Measurements from ENCODE around the gene PRKCZ. TPM values are rescaled to one million over a fixed set of nuclear protein-coding genes. Genes with fewer than 3 reads are reported as not detected.

Gene PRKCZ
- 0.59 and 1.8 TPM in 2 replicates for total RNA-seq

DNA sequence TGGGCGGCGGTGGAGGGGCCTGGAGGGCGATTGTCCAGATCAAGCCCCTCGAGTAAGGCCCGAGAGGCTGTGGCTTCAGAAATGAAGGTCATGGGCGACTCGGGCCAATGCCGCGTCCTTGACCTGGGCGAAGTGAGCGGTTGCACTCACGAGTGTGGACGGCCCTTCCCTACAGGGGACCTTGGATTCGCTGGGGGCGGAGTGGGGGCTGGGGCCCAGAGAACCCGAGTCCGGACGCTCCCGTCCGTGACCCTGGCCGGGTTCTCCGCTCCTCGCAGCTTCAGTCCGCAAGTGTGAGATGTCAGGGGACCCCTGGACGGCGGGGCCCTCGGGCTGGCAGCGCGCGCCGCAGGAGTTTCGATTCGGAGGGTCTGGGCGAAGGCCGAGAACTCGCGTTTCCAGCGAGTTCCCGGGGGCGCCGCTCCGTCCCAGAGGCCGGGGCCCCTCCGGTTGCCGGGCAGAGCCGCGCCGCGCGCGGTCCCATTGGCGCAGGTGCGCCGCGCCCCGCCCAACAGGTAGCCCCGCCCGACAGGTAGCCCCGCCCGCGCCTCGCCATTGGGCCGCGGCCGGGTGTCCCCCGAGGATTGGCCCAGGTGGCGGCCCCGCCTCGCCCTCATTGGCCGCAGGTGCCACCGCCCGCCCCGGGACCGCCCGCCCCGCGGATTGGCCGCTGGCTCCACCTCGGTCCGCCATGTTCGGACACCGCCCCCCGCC, at the start of gene PRKCZ:
Gene PRKCZ, plus strand, starts transcription at position 694 of the 714 bp plus-strand sequence. CDS start 220 bp downstream, outside the sequence.
- DNase-seq (ENCODE audit: low read depth, low spot score), result no peak

GRCh38 chr1:2000432-2000831, 49.8 kb upstream of the PRKCZ start:
- DNase-seq (ENCODE audit: low read depth, low spot score), result no peak

- no peak for DNase-seq (ENCODE audit: low read depth, low spot score)
Measured at GRCh38 chr1:2000850-2001249, 49.4 kb upstream of the PRKCZ start.

DNA sequence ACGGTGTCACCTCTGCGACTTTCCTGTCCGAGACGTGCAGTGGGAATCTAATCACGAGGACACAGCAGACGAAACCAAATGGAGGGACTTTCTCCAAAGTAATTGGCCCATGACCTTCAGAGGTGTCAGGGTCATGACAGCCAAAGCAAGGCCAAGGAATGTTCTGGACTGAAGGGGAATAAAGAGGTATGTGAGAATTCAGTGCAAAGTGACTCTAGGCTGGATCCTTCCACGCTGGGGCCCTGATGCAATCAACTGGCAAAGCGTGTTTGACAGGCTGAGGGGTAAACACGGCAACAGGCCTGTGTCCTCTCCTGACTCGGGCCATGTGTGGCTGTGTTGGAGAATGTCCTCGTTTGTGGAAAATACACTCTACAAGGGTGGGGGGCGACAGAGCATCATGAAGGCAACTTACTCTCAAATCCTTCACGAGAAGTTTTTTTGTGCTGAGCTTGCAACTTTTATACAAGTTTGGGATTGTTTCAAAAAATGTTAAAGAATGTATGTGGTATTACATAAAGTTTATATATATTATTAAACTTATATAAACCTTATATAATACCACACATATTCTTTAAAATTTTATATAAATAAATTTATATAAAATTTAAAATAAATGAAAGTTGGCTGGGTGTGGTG, 48.3 kb upstream of the PRKCZ start:
- DNase-seq (ENCODE audit: low read depth, low spot score), result no peak

- no peak for DNase-seq (ENCODE audit: low read depth, low spot score)
Measured at GRCh38 chr1:2003541-2004131, 46.6 kb upstream of the PRKCZ start, which contains the start of gene CFAP74. Gene CFAP74 (minus strand): TSS chr1:2003786. CDS start chr1:1990956, 12,830 bp downstream.

GRCh38 chr1:2004856-2005255, 45.4 kb upstream of the PRKCZ start:
- DNase-seq (ENCODE audit: low read depth, low spot score), result no peak

GRCh38 chr1:2009101-2010053, 40.8 kb upstream of the PRKCZ start:
- DNase-seq (ENCODE audit: low read depth, low spot score), result no peak

GRCh38 chr1:2014181-2014580, 36.0 kb upstream of the PRKCZ start:
- no peak for DNase-seq (ENCODE audit: low read depth, low spot score)

DNA sequence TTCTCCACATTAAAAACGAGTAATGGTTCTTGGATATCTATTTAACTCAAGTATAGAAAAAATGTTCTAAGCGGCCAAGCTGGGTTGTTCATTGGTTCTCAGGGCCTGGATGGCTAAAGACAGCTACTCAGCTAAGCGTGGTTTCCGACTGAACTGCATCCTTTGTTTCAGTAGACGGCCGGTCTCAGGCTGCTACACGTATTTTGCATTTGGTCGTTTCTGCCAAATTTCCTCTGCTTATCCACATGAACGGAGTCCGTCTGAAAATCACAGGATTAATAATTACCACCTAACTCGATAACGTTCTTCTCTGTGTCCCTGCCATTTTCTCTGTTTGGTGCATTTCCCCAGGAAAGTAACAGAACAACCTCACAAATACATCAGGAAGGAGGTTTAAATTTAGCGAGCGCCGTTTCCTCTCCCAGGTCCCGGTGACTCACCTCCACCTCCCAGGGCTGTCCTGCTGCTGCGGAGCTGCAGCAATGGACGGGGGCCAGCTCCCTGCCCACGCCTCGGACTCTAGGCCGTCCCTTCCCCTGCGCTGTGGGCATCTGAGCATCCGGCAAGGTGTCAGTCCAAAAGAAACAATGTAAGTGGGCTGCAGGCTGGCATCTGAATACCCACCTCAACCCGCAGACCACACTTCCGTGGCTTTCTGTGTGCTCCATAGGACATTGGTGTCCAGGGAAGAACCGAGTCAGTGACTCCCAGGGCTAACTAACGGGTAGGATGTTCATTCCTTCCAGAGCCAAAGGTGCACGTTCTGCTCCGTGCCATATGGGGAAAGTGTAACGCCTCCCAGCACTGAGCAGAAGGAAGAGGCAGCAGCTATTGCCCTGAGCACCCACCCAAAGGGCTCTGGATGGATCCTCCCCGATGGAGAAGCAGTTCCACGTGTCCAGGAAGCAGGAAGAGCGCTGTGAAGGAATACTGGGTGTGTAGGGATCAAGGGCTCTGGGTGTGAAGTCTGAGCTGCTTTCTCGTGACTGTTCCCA, 35.2 kb upstream of the PRKCZ start:
- no peak for DNase-seq (ENCODE audit: low read depth, low spot score)

- no peak for DNase-seq (ENCODE audit: low read depth, low spot score)
Measured at GRCh38 chr1:2016123-2016522, 34.1 kb upstream of the PRKCZ start.

DNA sequence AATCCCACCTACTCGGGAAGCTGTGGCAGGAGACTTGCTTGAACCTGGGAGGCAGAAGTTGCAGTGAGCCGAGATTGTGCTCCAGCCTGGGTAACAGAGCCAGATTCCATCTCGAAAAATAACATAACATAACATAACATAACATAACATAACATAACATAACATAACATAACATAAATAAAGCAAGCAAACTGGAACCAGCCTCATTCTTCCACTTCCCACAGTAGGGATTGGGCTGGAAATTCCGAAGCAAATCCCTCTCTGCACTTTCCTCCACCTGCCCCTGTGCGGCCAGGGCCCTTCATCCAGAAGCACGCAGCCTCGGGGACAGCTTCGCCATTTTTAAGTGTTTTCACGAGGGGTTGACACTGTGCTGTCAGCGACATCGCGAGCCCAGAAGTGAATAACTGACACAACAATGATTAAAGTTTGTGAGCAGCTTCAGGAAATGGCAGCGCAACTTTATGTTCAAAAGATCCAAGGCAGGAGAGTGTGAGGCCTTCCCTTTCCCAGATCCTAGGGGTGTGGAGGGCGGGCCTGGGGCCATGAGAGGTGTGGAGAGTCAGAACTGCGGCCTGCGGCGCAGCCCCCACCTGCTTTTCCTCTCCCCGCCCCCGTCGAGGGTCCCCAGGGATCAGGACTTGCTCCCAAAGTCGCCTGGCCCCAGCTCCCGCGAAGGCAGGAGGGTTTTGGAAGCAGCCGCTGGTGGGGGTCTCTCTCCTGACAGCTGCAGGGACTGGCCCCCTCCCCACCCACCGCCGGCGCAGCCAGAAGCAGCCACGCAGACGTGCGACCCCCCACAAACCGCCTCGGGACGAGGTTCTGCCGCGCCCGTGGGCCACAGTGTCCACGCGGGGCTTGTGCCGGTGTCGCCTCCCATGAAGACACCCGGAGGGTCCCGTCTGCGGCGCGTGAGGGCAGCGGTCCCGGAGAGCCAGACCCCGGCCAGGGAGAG, 31.7 kb upstream of the PRKCZ start:
- no peak for DNase-seq (ENCODE audit: low read depth, low spot score)

DNA sequence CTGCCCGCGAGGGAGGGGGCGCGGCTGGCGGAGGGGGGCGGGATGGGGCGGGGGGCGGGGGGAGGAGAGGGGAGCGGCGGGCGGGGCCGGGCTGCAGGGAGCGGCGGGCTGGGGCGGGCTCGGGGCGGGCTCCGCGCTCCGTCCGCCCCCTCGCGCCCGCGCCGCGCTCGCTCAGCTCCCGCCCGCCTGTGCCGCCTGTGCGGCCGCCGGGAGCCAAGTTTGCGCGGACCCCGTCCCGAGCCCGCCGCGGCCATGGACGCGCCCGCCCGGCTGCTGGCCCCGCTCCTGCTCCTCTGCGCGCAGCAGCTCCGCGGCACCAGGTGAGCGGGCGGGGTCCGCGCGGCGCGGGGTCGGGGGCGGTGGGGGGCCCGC, 31.1 kb upstream of the PRKCZ start, which contains the start of gene GABRD:
Gene GABRD, plus strand, starts transcription at position 174 of the 372 bp plus-strand sequence. Its CDS starts 79 bp downstream, at position 253.
- DNase-seq (ENCODE audit: low read depth, low spot score), result no peak

DNA sequence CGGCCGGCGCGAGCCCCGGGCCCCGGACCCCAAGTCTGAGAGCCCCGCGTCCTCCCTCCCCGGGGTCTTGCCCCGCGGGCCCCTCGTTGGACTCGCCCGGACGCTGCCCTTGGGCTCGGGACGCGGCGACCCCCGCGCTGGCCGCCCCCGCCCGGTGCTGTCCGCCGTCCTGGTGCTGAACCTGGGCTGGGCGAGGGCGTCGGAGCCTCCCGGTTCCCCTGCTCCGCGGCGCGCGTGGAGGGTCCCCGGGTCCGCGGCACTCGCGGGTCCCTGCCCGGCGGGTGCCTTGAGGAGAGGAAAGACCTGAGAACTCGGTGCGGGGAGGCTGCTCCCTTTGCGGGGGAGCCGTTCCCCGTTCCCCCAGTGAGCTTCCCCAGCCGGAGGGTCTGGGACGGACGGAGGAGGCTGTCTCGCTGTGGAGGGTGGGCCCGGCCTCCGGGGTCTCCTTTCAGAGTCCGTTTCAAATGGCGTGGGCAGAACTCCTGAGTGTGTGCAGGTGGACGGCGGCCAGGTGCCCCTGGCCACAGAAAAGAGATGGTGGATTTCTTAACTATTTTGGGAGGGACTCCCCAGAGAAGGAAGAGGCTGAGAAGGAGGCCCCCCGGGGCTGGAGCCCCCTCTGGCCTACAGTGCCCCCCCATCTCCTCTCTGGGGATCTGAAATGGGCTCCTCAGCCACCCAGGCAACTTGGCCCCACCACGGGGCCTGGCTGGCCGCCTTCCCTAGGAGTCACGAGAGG, 30.5 kb upstream of the PRKCZ start:
- no peak for DNase-seq (ENCODE audit: low read depth, low spot score)

DNA sequence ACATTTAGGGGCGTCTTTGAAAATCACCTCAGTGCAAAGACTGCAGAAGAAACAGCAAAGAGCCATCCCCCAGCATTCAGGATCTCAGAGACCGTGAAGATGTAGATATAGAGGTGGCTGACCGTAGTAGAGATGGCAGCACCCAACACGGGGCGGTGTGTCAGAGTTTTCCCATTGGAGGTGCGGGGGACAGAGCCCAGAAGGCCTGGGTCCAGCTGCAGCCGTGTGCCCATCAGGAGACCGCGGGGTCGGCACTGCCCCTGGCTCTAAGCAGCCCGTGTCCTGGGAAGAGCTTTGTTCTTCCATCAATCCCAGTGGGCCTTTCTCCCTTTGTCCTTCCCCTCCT, 29.9 kb upstream of the PRKCZ start:
- DNase-seq (ENCODE audit: low read depth, low spot score), result no peak

DNA sequence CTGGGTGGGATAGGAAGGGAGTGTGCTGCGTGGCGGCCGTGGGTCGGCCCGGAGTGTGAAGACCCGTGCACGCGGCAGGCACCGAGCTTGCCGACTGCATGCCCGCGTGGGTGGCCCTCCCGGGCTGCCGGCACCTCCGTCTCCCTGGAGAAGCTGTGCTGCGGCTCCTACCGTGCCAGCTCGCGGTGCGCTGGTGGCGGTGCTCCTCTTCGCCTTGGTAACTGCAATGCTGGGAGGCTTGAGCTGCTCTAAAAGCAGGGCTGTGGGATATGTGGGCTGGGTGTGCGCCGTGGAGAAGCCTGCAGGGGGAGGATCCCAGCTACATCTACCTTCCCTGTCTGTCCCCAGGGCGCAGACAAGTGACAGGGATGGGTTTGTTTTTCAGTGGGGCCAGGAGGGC, 28.7 kb upstream of the PRKCZ start:
- no peak for DNase-seq (ENCODE audit: low read depth, low spot score)

DNA sequence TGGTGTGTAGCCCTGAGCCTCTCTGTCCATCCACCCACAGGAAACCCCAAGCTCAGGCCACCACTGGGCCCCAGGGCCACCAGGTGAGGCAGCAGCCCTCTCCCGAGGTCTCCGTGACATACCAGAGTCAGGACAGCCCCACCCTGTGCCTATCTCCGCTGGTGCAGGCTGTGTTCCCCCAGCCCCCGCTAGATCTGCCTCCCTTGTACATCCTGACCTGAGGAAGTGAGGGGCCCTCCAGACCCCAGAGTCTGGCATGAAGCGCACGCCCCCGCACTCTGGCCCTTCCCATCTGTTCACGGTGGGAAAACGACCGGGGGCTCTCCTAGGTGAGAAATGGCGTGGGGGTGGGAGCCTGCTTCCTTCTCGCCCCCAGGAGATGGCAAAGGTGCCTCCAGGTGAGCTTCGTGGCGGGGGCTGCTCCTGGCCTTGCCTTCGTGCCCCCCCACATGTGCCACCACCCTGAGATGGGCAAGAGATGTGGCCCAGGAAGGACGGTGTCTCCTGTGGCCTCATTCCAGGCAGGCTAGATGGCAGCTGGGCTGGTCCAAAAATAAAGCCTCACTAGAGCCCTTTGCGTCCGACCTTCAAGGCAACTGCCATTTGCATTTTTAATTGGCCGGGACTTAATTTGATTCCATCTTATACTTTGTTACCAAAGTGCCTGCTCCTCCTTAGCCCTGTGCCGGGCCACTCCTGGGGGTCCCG, 28.0 kb upstream of the PRKCZ start:
- no peak for DNase-seq (ENCODE audit: low read depth, low spot score)

DNA sequence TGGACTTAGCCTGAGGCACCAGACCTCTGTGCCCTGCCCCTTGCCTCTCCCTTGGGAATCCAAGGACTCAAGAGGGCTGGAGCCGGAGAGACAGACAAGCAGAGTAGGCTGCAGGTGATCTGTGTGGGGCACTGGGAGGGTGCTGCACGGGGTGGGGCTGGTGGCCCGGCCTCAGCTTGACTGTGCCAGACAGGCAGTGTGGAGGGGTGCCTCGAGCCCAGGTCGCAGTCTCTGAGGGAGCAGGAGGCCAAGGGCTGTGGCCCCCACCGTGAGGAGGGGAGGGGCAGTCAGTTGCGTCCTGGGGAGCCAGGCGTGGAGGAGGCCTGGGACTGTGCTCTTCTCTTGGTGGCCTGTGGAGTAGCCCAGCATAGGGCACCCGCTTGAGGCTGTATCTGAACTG, 27.0 kb upstream of the PRKCZ start:
- DNase-seq (ENCODE audit: low read depth, low spot score), result no peak

DNA sequence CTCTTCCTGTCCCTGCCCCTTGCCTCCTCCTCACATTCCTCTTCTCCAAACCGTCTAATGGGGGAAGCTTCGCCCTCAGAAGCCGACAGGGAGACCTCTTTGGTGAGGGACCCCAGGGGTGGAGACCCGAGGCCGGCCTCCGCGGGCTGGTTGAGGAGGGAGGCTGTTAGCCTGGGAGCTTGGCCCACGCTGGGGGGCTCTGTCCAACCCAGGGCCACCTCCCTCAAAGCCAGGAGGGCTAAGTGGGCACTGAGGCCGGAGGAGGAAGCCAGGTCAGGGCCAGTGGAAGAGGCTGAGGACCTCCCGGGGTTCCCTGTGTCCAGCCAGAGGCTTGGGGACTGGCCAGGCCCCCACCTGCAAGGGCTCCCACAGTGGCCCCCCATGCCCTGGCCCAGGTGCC, 25.8 kb upstream of the PRKCZ start:
- DNase-seq (ENCODE audit: low read depth, low spot score), result no peak

Data from pulmonary artery endothelial cell (primary cell).